HG03378 (cell line): ENCODE data around the gene GXYLT2.
A peak's percentile ranks its signal among the peaks of the same experiment; 100 is the strongest.
"Not testable (repeated sequence)": the region's sequence is repeated elsewhere in the genome, so short reads cannot be mapped to it uniquely, and the experiment has no call there.

ENCODE experiments used
- ATAC-seq: cut with Tn5 transposase; IDR thresholded peaks from one replicate; pipeline ENCODE4 v1.9.1; 2021; ENCODE audit warnings: mild to moderate bottlenecking, moderate library complexity; ENCODE audit not compliant: unreplicated experiment

GXYLT2 gene

GRCh38 chr3:72972706-72973030 is 84.8 kb downstream of the GXYLT2 start:
- ATAC-seq = no peak

GRCh38 chr3:72973031-72973723 is 85.3 kb downstream of the GXYLT2 start:
- ATAC-seq = no peak

GRCh38 chr3:72973786-72974185 is 85.9 kb downstream of the GXYLT2 start:
- ATAC-seq = no peak

GRCh38 chr3:72974956-72975355 is 87.1 kb downstream of the GXYLT2 start:
- ATAC-seq = no peak

- no peak for ATAC-seq
Observed at GRCh38 chr3:72976281-72976741, 88.5 kb downstream of the GXYLT2 start.

GRCh38 chr3:72977060-72977808 is 89.4 kb downstream of the GXYLT2 start:
- no peak for ATAC-seq

GRCh38 chr3:72982609-72983366 is 94.9 kb downstream of the GXYLT2 start:
- no peak for ATAC-seq

- ATAC-seq = no peak
Observed at GRCh38 chr3:72985576-72985975, 97.7 kb downstream of the GXYLT2 start.

GRCh38 chr3:72990701-72991395 is 103.0 kb downstream of the GXYLT2 start:
- ATAC-seq = no peak

- ATAC-seq = no peak
Observed at GRCh38 chr3:72991522-72991921, 103.7 kb downstream of the GXYLT2 start.

GRCh38 chr3:72993391-72993790 is 105.5 kb downstream of the GXYLT2 start:
- no peak for ATAC-seq

- ATAC-seq = no peak
Observed at GRCh38 chr3:72995337-72995736, 107.5 kb downstream of the GXYLT2 start.

GRCh38 chr3:72996121-72996472 is 108.3 kb downstream of the GXYLT2 start:
- no peak for ATAC-seq

GRCh38 chr3:72996473-72997333 is 108.9 kb downstream of the GXYLT2 start, which contains the start of gene PPP4R2:
Gene PPP4R2 (plus strand): TSS chr3:72996811. CDS start chr3:72997038, 227 bp downstream.
- peak; percentile 75 for ATAC-seq

- peak; percentile 43 for ATAC-seq
Observed at GRCh38 chr3:72997421-72997961, 109.6 kb downstream of the GXYLT2 start.

- no peak for ATAC-seq
Observed at GRCh38 chr3:72998466-72998865, 110.6 kb downstream of the GXYLT2 start.

- ATAC-seq = no peak
Observed at GRCh38 chr3:72999951-73000350, 112.1 kb downstream of the GXYLT2 start.

- ATAC-seq = not testable (repeated sequence)
Observed at GRCh38 chr3:73003050-73003449, 115.2 kb downstream of the GXYLT2 start.

- no peak for ATAC-seq
Observed at GRCh38 chr3:73004316-73004715, 116.5 kb downstream of the GXYLT2 start.
